Mesodermal cell (in vitro differentiated cells): ENCODE measurements around the gene KATNB1.
"Not testable (repeated sequence)": the region's sequence is repeated elsewhere in the genome, so short reads cannot be mapped to it uniquely, and the experiment has no call there.

Experiments used
- H3K27ac ChIP-seq: 2 replicates; pipeline ENCODE4 v1.7.0; 2013; ENCODE audit warnings: mild to moderate bottlenecking, low read depth, low read length, moderate library complexity; ENCODE audit not compliant: severe bottlenecking
- H3K36me3 ChIP-seq: 2 replicates; pipeline ENCODE4 v1.7.1; 2013; ENCODE audit warnings: mild to moderate bottlenecking, low read length, moderate library complexity; ENCODE audit not compliant: control insufficient read depth, insufficient read depth
- H3K4me1 ChIP-seq: one replicate; pipeline ENCODE4 v1.7.1; 2013; ENCODE audit warnings: mild to moderate bottlenecking, low read length; ENCODE audit not compliant: insufficient read depth, control insufficient read depth, poor library complexity, severe bottlenecking
- H3K4me3 ChIP-seq: 2 replicates; pipeline ENCODE4 v1.7.0; 2013; ENCODE audit warnings: low read length, control low read depth, mild to moderate bottlenecking; ENCODE audit not compliant: insufficient read depth, poor library complexity, severe bottlenecking; ENCODE audit errors: extremely low read depth
- H3K9me3 ChIP-seq: 2 replicates; pipeline ENCODE4 v1.7.1; 2013; ENCODE audit warnings: mild to moderate bottlenecking, low read length, moderate library complexity; ENCODE audit not compliant: control insufficient read depth
- WGBS, 2 experiments: methylation state at CpG; one replicate each; pipeline ENCODE4 v1.1.5; 2013; ENCODE audit warnings: missing lambda C conversion rate in 2 of 2; ENCODE audit not compliant: insufficient coverage in 2 of 2; 5-methylcytosine and 5-hydroxymethylcytosine counted together

The KATNB1 gene

DNA sequence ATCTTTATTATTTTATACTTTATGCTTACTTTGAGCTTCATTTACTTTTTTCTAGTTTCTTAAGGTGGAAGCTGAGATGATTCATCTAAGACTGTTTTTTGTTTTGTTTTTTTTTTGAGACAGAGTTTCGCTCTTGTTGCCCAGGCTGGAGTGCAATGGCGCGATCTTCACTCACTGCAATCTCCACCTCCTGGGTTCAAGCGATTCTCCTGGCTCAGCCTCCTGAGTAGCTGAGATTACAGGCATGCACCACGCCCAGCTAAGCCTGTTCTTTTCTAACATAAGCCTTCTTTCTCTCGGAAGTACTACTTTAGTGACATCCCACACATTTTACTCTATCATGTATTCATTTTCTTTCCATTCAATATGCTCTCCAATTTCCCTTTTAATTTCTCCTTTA lies 23.0 kb upstream of the KATNB1 start:
- not testable (repeated sequence) for H3K27ac ChIP-seq, H3K36me3 ChIP-seq, H3K4me3 ChIP-seq, H3K9me3 ChIP-seq, H3K4me1 ChIP-seq
- WGBS, 2 experiments = 86 to 88% methylated on average over 5 of the region's 6 CpGs

DNA sequence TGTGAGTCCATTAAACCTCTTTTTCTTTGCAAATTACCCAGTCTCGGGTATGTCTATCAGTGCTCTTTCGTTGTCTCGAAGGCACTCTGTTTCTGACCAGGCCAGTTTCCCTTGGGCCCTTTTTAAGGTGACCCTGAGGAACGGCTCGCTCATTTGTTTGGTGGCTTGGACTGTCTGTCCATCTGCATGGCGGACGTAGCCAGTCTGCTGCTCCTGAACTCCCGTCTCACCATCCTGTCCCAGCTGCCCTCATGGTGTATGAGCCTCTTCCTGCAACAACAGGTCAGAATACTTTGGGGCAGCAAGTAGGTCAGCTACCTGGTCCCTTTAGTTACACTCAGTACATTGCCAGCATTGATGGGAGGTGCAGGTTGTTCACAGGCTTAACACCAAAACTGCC lies 22.0 kb upstream of the KATNB1 start:
- 92% methylated on average over 8 of the region's 8 CpGs for WGBS, 2 experiments

GRCh38 chr16:57714047-57714446 lies 21.5 kb upstream of the KATNB1 start:
- 95 to 97% methylated on average over 4 to 5 of the region's 6 CpGs for WGBS, 2 experiments
- Histone ChIP-seq H3K27ac (no peak overlapping the region), H3K4me1 (no peaks in the 10 kb centered on the region), H3K4me3 (no peak overlapping the region), H3K36me3 (no peaks in the 10 kb centered on the region), H3K9me3 (no peaks in the 10 kb centered on the region)

More for the DNA sequence above, 22.0 kb upstream of the KATNB1 start:
- Histone ChIP-seq H3K27ac (no peak overlapping the region), H3K36me3 (no peaks in the 10 kb centered on the region), H3K9me3 (no peaks in the 10 kb centered on the region), H3K4me3 (no peak overlapping the region), H3K4me1 (no peaks in the 10 kb centered on the region)

- Histone ChIP-seq H3K36me3 (no peaks in the 10 kb centered on the region), H3K4me3 (no peak overlapping the region), H3K27ac (no peak overlapping the region), H3K4me1 (no peaks in the 10 kb centered on the region), H3K9me3 (no peaks in the 10 kb centered on the region)
- WGBS, 2 experiments = 92 to 94% methylated on average over 2 of the region's 3 CpGs
Observed at GRCh38 chr16:57720142-57720575, 15.4 kb upstream of the KATNB1 start.

DNA sequence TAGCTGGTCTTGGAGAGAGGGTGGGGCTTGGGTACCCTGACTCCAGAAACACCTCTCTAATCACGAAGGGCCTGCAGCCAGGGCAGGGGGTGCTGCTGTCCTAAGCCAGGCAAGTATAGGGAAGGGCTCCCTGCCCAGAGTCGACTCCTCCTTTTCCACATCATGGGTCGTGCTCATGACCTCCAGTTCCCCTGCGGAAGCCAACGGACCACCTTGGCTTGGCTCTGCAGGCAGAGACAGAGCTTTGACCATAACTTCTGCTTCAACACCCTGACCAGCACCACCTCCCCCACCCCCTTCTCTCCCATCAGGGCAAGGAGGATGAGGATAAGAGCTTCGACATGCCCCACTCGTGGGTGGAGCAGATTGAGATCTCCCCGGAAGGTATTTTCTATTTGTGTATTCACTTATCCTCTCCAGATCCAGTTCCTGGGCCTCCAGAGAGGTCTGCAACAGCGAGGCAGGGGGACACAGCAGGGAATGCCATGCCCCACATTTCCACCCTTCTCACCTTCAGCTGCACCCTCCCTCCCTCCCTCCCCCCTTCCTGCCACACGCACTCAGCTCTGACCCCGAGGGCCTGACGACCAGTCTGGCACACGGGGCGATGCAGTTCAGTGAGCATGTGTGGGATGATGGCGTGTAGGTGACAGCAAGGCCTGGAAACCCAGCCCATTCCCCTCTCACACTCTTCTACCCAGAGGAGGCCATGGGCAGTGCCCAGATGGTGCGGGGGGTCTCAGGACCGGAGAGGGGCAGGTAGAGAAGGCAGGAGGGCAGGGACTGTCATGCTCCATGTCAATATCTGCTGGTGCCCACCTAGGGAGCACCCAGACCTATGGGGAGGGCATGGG lies 14.0 kb upstream of the KATNB1 start:
- Histone ChIP-seq H3K9me3 (no peaks in the 10 kb centered on the region), H3K27ac (no peak overlapping the region), H3K36me3 (no peaks in the 10 kb centered on the region), H3K4me3 (no peak overlapping the region), H3K4me1 (no peaks in the 10 kb centered on the region)
- WGBS, 2 experiments = 85 to 92% methylated on average over 7 to 9 of the region's 17 CpGs

- no peak overlapping the region for H3K4me3 ChIP-seq
- no peak overlapping the region for H3K27ac ChIP-seq
- H3K4me1 ChIP-seq = no peaks in the 10 kb centered on the region
Observed at GRCh38 chr16:57722210-57722499, 13.4 kb upstream of the KATNB1 start.

DNA sequence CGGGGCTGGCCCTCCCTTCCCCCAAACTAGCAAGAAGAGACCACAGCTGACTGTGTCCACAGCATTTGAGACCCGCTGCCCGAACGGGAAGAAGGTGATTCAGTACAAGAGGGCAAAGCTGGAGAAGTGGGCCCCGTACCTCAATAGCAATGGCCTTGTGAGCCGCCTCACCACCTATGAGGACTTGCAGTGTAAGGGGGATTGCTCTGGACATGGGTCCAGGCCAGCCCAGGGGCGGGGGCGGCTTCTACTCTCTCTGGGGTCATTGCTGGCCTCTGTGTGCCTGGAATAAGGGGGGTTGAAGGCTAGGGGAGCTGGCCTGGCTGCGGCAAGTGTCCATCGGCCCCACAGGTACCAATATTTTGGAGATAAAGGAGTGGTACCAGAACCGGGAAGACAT lies 12.9 kb upstream of the KATNB1 start:
- Histone ChIP-seq H3K4me3 (no peak overlapping the region), H3K27ac (no peak overlapping the region), H3K4me1 (no peaks in the 10 kb centered on the region), H3K9me3 (no peaks in the 10 kb centered on the region), H3K36me3 (no peaks in the 10 kb centered on the region)
- 87% methylated on average over 9 to 10 of the region's 11 CpGs for WGBS, 2 experiments

More at GRCh38 chr16:57722210-57722499, 13.4 kb upstream of the KATNB1 start:
- H3K36me3 ChIP-seq = no peaks in the 10 kb centered on the region
- WGBS, 2 experiments = 100% methylated on average over 2 of the region's 2 CpGs
- no peaks in the 10 kb centered on the region for H3K9me3 ChIP-seq

GRCh38 chr16:57723170-57723569 lies 12.4 kb upstream of the KATNB1 start:
- Histone ChIP-seq H3K4me1 (no peaks in the 10 kb centered on the region), H3K4me3 (no peak overlapping the region), H3K9me3 (no peaks in the 10 kb centered on the region), H3K36me3 (no peaks in the 10 kb centered on the region), H3K27ac (no peak overlapping the region)
- 66 to 72% methylated on average over 6 to 7 of the region's 7 CpGs for WGBS, 2 experiments

DNA sequence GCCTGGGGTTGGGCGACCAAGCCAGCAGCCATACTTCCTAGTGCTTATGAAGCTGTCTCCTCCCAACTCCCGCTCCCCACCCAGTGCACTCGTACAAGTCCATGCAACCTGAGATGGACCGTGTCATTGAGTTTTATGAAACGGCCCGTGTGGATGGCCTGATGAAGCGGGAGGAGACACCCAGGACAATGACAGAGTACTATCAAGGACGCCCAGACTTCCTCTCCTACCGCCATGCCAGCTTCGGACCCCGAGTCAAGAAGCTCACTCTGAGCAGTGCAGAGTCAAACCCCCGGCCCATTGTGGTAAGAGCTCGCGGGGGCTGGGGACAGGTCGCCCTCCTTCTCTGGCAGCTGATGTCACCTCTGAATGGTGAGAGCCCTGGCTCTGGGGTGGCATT lies 11.0 kb upstream of the KATNB1 start:
- WGBS, 2 experiments = 89 to 92% methylated on average over 13 to 14 of the region's 15 CpGs
- no peak overlapping the region for H3K4me3 ChIP-seq
- H3K36me3 ChIP-seq = no peaks in the 10 kb centered on the region

GRCh38 chr16:57725151-57725550 lies 10.4 kb upstream of the KATNB1 start:
- Histone ChIP-seq H3K4me3 (no peak overlapping the region), H3K4me1 (no peaks in the 10 kb centered on the region), H3K36me3 (no peaks in the 10 kb centered on the region), H3K9me3 (no peaks in the 10 kb centered on the region), H3K27ac (no peak overlapping the region)
- WGBS, 2 experiments = 100% methylated on average over 1 to 2 of the region's 5 CpGs

More for the DNA sequence above, 11.0 kb upstream of the KATNB1 start:
- Histone ChIP-seq H3K4me1 (no peaks in the 10 kb centered on the region), H3K9me3 (no peaks in the 10 kb centered on the region), H3K27ac (no peak overlapping the region)

DNA sequence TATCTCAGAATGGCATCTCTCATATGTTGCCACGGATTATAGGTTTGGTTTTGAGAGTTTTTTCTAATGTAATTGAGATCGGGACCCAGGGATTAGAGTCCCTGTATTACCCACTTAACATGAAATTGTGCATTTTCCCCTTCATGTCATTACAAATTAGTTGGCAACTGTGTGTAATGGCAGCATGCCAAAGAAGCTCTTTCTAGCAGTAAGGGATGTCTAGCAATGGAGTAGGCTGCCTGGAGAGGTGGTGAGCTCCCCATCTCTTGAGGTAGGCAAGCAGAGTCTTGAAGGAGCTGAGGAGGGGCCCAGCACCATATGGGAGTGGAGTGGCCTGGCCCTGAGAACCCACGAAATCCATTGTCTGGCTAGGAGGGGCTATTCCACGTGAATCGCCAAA lies 10.0 kb upstream of the KATNB1 start:
- no peaks in the 10 kb centered on the region for H3K36me3 ChIP-seq
- 82 to 95% methylated on average over 3 to 4 of the region's 5 CpGs for WGBS, 2 experiments
- H3K27ac ChIP-seq = no peak overlapping the region
- no peak overlapping the region for H3K4me3 ChIP-seq
- H3K9me3 ChIP-seq = no peaks in the 10 kb centered on the region
- H3K4me1 ChIP-seq = no peaks in the 10 kb centered on the region
